Measurements from ENCODE around the gene TMPRSS7.

Gene TMPRSS7, protein sequence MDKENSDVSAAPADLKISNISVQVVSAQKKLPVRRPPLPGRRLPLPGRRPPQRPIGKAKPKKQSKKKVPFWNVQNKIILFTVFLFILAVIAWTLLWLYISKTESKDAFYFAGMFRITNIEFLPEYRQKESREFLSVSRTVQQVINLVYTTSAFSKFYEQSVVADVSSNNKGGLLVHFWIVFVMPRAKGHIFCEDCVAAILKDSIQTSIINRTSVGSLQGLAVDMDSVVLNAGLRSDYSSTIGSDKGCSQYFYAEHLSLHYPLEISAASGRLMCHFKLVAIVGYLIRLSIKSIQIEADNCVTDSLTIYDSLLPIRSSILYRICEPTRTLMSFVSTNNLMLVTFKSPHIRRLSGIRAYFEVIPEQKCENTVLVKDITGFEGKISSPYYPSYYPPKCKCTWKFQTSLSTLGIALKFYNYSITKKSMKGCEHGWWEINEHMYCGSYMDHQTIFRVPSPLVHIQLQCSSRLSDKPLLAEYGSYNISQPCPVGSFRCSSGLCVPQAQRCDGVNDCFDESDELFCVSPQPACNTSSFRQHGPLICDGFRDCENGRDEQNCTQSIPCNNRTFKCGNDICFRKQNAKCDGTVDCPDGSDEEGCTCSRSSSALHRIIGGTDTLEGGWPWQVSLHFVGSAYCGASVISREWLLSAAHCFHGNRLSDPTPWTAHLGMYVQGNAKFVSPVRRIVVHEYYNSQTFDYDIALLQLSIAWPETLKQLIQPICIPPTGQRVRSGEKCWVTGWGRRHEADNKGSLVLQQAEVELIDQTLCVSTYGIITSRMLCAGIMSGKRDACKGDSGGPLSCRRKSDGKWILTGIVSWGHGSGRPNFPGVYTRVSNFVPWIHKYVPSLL

GRCh38 chr3:112034436-112034835 is at the start of gene TMPRSS7:
Gene TMPRSS7 (plus strand): TSS chr3:112034736. CDS start chr3:112034846, 110 bp downstream.
- no peak for DNase-seq (ENCODE audit: low spot score)

GRCh38 chr3:111986800-111987199 is 47.7 kb upstream of the TMPRSS7 start:
- DNase-seq (ENCODE audit: low spot score) = no peak

DNA sequence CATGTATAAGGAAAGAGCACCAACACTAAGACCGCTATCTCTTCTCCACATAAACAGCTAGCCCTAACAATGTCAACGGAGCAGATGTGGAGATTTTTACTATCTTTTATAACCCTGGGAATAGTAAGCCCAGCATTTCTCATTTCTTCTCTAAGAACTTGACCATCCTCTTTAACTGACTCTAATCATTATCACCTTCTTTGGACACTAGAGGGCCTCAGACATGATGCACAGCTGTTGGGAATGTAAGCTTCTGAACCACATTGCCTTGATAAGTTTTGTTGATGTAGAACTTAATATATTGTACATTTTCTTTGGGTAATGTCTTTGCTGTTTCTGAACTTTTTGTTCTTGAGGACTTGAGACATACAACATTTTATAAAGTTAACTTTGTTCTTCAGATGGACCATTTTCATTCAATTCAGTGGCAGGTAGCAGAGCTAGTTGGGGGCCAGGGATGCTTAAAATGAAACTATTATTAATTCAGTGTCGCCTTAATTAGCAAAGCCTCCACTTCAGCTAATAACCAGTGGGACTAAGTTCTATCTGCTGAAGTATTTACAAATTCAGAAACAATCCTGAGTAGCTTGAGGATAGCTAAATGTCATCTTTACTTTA is 45.4 kb upstream of the TMPRSS7 start:
- DNase-seq (ENCODE audit: low spot score) = peak; percentile 62

DNA sequence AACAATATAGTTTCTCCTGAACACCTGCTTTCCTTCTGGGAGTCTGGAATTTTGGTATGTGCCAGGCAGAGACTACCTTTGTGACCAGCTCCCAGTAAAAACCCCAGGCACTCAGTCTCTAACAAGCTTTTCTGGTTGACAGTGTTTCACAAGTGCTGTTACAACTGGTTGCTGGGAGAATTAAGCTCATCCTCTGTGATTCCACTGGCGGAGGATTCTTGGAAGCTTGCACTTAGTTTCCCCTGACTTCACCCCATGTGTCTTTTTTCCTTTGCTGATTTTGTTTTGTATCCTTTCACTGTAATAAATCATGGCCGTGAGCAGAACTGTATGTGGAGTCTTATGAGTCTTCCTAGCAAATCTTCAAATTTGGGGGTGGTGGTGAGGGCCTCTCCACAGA is 41.5 kb upstream of the TMPRSS7 start:
- no peak for DNase-seq (ENCODE audit: low spot score)

GRCh38 chr3:111998636-111999483 is 35.7 kb upstream of the TMPRSS7 start, which contains the start of gene TAGLN3:
Gene TAGLN3 (plus strand): TSS chr3:111998922. CDS start chr3:111999423, 501 bp downstream.
- peak; percentile 22 for DNase-seq (ENCODE audit: low spot score)

GRCh38 chr3:111999484-112000324 is 34.8 kb upstream of the TMPRSS7 start:
- no peak for DNase-seq (ENCODE audit: low spot score)

GRCh38 chr3:112000367-112000771 is 34.2 kb upstream of the TMPRSS7 start:
- DNase-seq (ENCODE audit: low spot score) = no peak

DNA sequence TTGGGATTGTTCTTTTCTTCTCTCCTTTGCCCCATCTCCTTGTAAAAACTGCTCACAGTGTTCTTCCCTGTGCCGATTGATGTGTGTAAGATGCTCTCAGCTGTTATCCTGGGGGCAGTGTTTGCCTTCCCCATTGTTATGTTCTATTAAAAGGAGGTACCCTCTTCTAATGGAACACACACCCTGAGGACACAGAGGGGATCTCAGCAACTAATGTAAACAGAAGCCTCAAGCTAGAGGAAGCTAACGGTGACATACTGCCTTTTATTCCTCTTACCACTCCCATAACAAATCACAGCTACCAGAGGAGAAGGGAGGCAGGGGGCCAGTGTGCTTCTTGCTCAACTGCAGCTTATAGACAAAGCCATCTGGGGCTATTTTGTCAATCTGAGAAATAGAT is 33.6 kb upstream of the TMPRSS7 start:
- DNase-seq (ENCODE audit: low spot score) = no peak

DNA sequence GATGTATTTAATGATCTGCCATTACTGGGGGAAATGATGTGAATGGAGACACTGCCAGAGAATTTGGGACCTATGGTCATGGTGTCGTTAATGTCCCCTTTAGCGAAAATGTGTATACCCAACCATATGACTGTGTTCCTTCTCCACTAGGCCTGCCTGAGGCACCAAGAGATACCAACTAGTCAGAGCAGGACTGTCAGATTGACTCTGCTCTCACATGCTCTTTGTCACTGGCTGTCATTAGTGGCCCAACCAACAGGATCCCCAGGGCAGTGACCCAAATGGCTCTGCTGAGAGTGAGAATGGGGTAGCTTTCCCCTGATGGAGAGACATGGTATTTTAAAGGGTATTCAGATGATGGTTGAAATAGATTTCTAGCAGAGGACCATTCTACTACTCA is 33.0 kb upstream of the TMPRSS7 start:
- no peak for DNase-seq (ENCODE audit: low spot score)

DNA sequence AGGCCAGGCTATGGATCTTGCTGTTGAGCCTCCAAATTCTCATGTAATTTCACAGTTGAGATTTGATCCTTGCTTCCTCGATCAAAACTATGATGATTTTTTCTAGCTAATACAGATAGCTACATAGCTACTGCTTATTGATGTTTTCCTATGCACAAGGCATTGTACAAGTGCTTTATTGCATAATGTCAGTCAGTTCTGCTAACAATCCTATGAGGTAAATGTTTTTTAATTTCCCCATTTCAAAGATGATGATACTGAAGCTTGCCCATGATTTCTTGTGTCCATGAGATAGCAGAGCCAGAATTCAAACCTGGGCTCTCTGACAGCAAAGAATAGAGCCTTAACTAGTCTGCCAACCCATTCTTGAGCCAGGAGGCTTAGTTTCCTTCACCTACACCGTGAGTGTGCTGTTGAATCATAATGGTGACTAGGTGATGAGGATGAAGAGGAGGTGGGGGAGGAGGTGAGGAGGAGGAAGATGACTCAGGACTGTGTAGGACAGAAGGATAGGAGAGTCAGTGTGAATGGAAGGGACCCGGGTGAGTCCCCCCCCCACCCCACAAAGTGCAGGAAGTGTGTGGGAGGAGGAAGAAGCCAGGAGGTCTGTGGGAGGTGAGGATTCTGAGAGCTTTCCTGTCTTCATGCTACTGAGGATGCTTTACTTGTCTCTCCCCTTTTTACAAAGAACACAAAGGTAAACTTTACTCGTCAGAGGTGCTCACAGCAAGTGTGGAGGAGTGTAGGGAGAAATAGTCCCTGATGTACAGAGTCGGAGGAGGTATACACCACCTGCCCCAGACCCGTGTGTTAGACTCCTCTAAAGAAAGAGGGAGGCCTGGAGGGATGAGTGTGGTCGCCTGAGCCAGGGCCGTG is 32.2 kb upstream of the TMPRSS7 start:
- no peak for DNase-seq (ENCODE audit: low spot score)

- no peak for DNase-seq (ENCODE audit: low spot score)
Measured at GRCh38 chr3:112003321-112004080, 31.0 kb upstream of the TMPRSS7 start.

- no peak for DNase-seq (ENCODE audit: low spot score)
Measured at GRCh38 chr3:112004187-112004586, 30.3 kb upstream of the TMPRSS7 start.

DNA sequence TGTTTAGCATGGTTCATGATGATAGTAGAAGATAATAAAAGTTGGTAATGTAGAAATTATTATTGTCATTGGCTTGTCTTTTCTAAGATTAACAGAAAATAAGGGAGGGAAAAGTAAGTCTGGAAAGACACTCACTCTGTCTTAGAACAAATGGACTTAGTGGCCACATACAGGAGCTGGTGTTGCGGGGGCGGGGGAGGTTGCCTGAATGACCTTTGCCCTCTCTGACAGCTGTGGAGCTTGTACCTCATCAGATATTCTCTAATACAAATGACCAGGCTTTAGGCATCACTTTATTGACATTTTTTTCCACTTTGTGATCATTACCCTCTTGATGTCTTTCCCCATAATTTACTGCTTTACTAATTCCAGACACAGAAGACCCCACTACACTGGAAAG is 29.9 kb upstream of the TMPRSS7 start:
- no peak for DNase-seq (ENCODE audit: low spot score)

- no peak for DNase-seq (ENCODE audit: low spot score)
Measured at GRCh38 chr3:112005091-112005672, 29.4 kb upstream of the TMPRSS7 start.

- DNase-seq (ENCODE audit: low spot score) = peak; percentile 31
Measured at GRCh38 chr3:112007633-112008032, 26.9 kb upstream of the TMPRSS7 start.

DNA sequence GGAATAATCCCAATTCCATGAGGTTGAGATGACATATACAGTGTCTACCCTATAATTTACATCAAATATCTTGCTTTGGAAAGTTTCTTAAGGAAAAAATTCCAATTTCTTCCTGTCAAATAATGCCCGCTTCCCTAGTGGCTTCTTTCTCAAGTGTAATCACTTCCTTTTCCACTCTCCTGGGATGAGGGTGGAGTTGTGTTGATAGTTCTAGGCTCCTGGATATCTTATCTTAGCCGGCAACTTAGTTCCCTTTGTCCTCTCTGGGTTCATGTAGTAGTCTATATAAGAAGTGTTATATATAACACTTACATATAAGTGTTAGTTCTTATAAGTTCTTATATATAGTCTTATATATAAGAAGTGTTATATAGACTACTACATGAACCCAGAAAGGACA is 24.9 kb upstream of the TMPRSS7 start:
- no peak for DNase-seq (ENCODE audit: low spot score)

DNA sequence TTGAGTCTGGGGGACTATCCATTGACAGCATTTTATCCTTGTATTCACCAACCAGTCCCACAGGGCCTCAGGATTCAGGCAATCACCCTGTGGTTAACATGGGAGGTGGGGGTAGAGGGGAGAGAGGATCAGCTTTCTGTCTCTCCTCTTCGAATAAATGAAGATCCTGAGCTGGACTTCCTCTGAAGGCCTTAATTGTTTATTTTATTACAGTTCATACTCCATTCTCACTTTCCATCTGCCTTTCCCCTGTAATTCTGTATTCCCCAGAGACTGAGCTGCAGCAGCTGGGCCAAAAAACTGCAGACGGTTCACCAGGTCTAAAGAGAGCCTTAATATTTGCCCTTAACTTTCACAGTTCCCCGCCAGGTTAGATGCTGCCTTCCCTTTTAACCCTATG is 23.9 kb upstream of the TMPRSS7 start:
- DNase-seq (ENCODE audit: low spot score) = no peak

DNA sequence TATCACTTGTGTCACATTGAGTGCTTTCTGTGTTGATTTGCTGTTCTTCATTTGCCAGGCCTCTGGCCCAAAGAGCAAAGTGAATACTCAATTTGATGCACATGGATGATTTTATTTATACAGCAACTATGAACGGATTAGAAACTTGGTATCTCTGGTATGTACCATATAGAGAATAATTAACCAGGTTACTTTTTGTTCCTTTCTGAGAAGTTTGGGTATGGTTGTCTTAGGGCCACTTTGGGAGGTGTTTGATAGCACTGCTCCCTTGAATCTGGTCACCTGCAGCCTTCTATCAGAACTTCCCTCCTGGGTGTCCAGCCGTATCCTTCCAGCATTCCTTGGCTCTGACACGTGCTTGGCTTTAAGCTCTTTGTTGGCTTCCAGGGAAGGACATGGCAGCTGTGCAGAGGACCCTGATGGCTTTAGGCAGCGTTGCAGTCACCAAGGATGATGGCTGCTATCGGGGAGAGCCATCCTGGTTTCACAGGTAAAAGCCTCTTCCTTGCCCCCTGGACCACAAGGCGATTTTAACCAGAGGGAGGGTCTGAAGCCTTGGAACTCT is 23.1 kb upstream of the TMPRSS7 start:
- no peak for DNase-seq (ENCODE audit: low spot score)
